ENCODE measurements around the gene TPRN. TPM values are rescaled to one million over a fixed set of nuclear protein-coding genes. Genes with fewer than 3 reads are reported as not detected.

The TPRN gene
- total and polyA plus RNA-seq, 9 of the 15 experiments (the other 6 are each of a cell fraction or from before 2014, with no cell fraction given) = 0.31 to 31.9 (median 4.4) TPM

GRCh38 chr9:137160054-137160425 lies 40.5 kb downstream of the TPRN start:
- no TSS peak for BruUV-seq (replicated peaks)
- no peaks in the 10 kb centered on the region for H3K79me2 ChIP-seq (ENCODE audit: control insufficient read depth, insufficient read depth, low read length)
- H3K9me1 ChIP-seq (ENCODE audit: control insufficient read depth, insufficient read depth, low read length) = no peaks in the 10 kb centered on the region
- H3K4me2 ChIP-seq (ENCODE audit: insufficient read depth, low read length) = no peak overlapping the region
- H3K4me1 ChIP-seq (replicated peaks in 1 of 2; ENCODE audit: control insufficient read depth in 2 of 2, insufficient read depth in 2 of 2, low read length in 2 of 2) = peaks cover 18 to 91% of the 10 kb centered on the region in 2 experiments; a peak in 4 of 5 replicates
- no peak overlapping the region for H2AFZ ChIP-seq (ENCODE audit: low read depth, low read length)
- 0 out of 2 replicates have a peak, but pooled peaks cover 8% of the 10 kb centered on the region for H4K20me1 ChIP-seq (replicated peaks; ENCODE audit: control insufficient read depth, insufficient read depth, low read length)
- FAIRE-seq (no peak), ATAC-seq (no peak), DNase-seq (ENCODE audit: extremely low read depth in 1 of 4, low spot score in 3 of 4) (no peak)
- peaks cover 0 to 8% of the 10 kb centered on the region in 2 experiments; a peak in 2 of 5 replicates for H3K27me3 ChIP-seq (ENCODE audit: control insufficient read depth in 2 of 2, insufficient read depth in 2 of 2, low read length in 2 of 2)
- H3K9ac ChIP-seq (ENCODE audit: insufficient read depth in 1 of 2, low read depth in 2 of 2, low read length in 2 of 2) = peak overlapping the region in 1 of 2 experiments; percentile 60; a peak in 1 of 4 replicates
- H3K9me3 ChIP-seq (replicated peaks; ENCODE audit: control insufficient read depth, insufficient read depth, low read depth, low read length) = no peaks in the 10 kb centered on the region
- CTCF ChIA-PET (ENCODE audit: low intra/inter-chr PET ratio) = no interaction called here
- no peaks in the 10 kb centered on the region for H3K36me3 ChIP-seq (ENCODE audit: control insufficient read depth, insufficient read depth, low read length)
- H3K27ac ChIP-seq (ENCODE audit: extremely low read depth, low read depth, low read length) = no peak overlapping the region
- POLR2A ChIA-PET = no interaction called here
- intact Hi-C loops (cut with micrococcal nuclease) = no loop called here
- 25% methylated on average over 17 of the region's 17 CpGs for WGBS (ENCODE audit: insufficient coverage, low coverage, missing lambda C conversion rate)
- H3K4me3 ChIP-seq = no peak overlapping the region
- in situ Hi-C loops (cut with MboI) = no loop called here
- TF ChIP-seq MXI1 (IDR thresholded peaks at IDR 0.05; ENCODE audit: low read depth, low read length) (no peak), POLR2A (conservative IDR thresholded peaks at IDR 0.05) (no peak), ZNF311 (CRISPR knock-in tag; IDR thresholded peaks at IDR 0.05) (no peak), HOXB6 (CRISPR knock-in tag; IDR thresholded peaks at IDR 0.05; ENCODE audit: borderline replicate concordance) (no peak), CUX1 (CRISPR knock-in tag; IDR thresholded peaks at IDR 0.05) (no peak), ZNF75A (CRISPR knock-in tag; IDR thresholded peaks at IDR 0.05) (no peak), ELF2 (CRISPR knock-in tag; IDR thresholded peaks at IDR 0.05) (no peak), ZNF407 (IDR thresholded peaks at IDR 0.05; ENCODE audit: low read depth) (no peak), ATF4 (CRISPR knock-in tag; IDR thresholded peaks at IDR 0.05) (no peak), ZNF551 (CRISPR knock-in tag; IDR thresholded peaks at IDR 0.05) (no peak)
